Measurements from ENCODE around the gene SHE.
"Not testable (repeated sequence)": the region's sequence is repeated elsewhere in the genome, so short reads cannot be mapped to it uniquely, and the experiment has no call there.

The SHE gene

DNA sequence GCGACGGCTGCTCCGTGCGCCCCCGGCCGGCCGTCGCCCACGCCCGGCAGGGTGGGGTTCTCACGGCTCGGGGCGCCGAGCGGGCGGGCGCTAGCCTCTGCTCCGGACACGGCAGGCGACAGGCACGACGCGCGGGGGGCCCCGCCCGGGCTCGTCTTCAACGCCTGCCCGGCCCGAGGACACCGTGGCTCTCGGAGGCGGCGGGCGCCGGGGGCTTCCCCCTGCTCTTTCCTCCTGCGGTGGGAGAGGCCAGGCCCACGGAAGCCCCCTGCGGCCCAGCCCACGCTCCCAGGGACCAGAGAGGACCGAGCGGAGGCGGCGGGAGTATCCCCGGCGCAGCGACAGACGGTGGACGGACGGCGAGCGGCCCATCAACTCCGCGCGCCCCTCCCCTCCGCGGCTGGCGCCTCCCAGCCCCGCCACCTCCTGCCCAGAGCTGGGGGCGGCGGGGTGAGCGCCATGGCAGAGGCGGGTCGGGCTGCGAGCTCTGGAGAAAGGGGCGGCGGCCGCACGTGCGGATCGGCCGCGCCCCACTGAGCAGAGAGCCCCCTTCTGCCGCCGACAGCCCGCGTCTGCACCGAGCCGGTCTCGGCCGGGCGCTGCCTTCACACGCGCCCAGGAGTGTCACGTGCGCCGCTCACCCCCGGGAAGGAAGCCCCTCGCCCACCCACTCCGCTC, at the start of gene SHE, which contains the start of gene TDRD10:
TSS of gene SHE (minus strand) at position 347 of the 678 bp plus-strand sequence. CDS start 386 bp downstream, outside the sequence.
TSS of gene TDRD10 (plus strand) at position 154 of the 678 bp plus-strand sequence. CDS start 4,685 bp downstream, outside the sequence.
- DNase-seq: peak; percentile 48

GRCh38 chr1:154551474-154551873, 49.3 kb upstream of the SHE start:
- DNase-seq: no peak

DNA sequence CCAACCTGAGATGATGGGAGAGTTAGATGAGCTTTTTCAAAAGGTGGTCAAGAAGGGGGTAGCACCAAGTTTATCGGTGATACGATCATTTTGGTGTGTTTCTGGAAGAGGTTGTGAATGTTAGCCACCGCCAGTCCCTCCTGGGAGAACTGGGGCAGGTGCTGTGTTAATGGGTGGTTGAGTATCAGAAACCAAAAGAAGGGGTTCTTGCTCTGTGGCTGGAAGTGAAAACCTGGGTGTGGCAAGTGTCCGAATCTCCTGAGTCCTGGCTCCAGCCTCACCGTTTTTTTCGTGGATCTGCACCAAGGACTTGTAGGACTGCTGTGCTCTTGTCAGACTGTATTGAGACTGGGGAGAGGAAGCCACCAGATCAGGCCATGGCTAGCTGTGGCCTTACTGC, 48.4 kb upstream of the SHE start:
- DNase-seq: no peak

- DNase-seq: no peak
These were observed 47.9 kb upstream of the SHE start for GRCh38 chr1:154550070-154550469.

DNA sequence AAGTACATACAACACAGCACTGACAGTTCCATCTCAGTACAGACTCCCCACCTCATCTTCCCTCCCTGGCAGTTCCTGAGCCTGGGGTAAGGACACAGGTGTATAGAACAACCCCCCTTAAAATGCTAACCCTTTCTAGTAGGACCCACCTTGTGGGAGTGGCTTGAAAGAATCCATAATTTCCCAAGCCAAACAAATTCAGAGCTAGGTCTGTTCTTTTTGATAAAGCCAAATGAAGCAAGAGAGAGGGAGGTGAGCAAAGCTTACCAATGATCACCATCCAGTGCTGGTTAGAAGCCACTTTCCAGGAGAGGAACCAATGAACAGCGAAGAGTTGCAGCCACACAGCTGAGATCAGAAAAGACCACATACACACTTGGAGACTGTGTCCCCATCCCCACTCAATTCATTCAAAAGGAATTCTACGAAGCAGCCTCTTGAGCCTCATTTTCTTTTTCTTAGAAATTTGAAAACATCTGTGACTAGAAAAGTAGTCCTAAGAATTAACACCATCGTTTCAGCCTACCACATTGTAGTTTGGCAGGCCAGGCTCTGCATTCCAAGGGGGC, 47.1 kb upstream of the SHE start:
- DNase-seq: no peak

DNA sequence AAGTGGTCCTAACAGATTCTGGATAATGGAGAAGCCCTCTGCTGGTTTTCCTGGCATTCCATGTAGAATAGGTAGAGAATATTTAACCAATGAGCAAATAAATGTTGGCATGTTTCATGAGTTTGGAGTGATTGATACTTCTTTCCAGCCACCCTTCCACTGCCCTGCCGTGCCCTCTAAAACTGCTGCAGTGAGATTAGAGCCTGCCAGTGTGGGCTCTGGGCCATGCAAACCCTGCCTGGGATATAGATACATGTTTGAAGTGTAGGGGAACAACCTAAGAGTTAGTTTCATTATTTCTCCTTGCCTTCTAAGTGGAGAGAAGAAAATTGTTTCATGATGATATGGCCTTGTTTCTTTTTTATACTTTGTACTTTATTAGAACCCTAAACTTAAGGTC, 45.8 kb upstream of the SHE start:
- no peak for DNase-seq

DNA sequence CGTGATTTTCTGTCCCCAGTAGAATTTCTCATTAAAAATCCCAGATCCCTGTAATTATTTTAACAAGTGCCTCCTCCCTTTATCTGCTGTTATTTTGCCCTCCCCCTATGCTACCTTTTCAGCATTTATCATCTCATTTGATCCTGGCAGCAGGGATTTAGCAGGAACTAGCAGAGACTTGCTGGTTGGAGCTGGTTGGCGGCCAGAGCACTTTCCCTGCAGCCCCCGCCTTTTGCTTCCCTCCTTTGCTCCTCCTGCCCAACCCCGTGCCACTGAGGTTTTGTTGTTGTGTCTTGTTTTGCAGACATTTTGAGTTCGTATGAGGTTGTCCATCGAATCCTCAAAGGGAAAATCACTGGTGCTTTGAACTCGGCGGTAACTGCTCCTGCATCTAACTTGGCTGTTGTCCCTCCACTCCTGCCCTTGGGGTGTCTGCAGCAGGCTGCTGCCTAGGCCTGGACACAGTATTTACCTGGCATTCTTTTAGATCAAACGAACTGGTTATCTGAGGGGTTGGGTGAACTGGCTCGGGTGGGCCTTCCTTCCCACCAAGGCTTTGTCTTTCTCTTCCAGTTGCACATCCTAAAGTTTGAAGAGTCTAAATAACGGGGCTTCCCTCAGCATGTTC, 45.0 kb upstream of the SHE start:
- DNase-seq: no peak

GRCh38 chr1:154546264-154547063, 44.3 kb upstream of the SHE start:
- DNase-seq: no peak

DNA sequence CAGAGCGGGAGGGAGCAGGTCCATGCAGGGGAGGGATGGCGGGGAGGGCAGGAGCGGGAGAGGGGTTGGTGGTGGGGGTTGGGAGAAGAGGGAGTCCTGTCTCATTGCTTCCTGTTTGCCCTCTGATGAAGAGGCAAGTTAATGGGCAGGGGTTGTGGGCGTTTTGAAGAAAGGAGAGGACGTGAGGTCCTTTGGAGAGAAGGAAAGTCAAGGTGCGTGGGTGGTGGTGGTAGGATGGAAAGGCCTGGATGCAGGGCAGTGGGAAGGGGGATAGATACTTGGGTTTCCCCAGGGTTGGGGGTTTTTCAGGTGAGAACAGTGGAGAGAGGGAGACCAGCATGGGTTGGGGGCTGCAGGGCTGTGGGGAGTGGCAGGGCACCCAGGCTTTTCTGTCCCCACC, 39.0 kb upstream of the SHE start:
- DNase-seq: no peak

- no peak for DNase-seq
These were observed 37.6 kb upstream of the SHE start for GRCh38 chr1:154539486-154540483.

DNA sequence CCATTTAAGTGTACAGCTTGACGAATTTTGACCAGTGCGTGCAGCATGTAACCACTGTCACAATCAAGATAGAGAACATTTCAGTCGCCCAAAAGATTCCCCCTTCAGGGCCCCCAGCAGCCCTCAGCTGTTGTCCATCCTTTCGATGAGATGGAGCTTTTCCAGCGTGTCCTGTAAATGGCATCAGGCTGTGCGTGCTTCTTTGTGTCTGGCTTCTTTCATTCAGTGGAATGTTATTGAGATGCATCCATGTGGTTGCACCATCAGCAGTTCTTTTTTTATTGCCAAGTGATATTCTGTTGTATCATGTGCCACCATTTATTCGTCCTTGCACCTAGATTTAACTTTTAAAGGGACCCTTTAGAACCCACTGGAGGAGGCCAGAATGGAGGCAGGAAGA, 34.4 kb upstream of the SHE start:
- DNase-seq: no peak

- no peak for DNase-seq
These were observed 32.0 kb upstream of the SHE start for GRCh38 chr1:154533952-154534844.

GRCh38 chr1:154531950-154532349, 29.7 kb upstream of the SHE start:
- not testable (repeated sequence) for DNase-seq

GRCh38 chr1:154529308-154529707, 27.1 kb upstream of the SHE start:
- DNase-seq: no peak

- no peak for DNase-seq
These were observed 25.0 kb upstream of the SHE start for GRCh38 chr1:154527192-154527591.

- DNase-seq: no peak
These were observed 22.7 kb upstream of the SHE start for GRCh38 chr1:154524881-154525280.

DNA sequence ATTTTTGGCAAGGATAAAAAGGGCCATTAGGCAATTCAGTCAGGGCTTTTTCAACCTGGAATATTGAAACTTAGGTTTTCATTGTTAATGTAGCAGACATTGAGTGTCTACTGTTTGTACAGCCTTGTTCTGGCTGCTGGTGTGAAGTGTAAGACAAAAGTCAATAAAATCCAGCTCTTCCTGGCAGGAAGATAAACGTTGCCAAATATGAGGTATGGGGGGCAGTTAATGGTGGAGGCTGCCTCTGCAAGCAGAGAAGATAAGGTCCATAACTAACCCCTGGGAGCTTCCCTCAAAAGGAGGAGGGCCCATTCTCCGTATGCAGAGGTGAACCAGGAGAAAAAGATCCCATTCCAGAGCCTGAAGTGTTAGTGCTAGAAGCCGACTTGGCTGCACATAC, 19.5 kb upstream of the SHE start:
- DNase-seq: no peak

DNA sequence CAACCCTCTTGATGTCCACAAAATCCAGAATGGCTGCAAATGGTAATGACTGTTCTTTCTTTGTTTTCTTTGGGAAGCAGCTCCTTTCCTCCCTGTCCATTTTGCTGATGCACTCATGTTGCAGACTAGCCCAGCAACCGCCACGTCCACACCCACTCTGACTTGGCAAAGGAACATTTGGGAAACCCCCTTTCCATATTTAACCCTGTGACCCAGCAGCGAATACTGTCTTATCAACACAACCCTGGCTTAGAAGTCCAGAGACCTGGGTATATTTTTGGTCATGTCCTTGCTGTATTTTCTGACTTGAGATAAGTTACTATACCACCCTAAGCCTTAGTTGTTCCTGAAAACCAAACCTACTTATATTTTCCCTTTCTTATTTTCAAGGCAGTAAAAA, 18.1 kb upstream of the SHE start:
- DNase-seq: no peak

GRCh38 chr1:154519591-154519991, 17.4 kb upstream of the SHE start:
- no peak for DNase-seq

DNA sequence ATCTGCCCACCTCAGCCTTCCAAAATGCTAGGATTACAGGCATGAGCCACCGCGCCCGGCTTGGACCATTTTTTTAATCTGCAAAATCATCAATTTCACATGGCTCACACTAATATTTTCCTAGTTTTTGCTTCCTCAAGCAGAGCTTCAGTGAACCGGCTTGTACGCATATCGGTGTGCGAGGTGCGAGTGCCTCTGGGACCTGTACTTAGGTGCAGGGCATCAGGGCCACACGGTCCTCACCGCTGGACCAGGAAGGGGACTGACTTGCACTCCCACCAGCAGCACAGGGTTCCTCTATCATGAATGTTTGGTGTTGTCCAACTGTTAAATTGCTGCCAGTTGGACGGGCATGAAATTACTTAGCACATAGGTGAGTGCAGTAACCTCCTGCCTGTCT, 15.4 kb upstream of the SHE start:
- no peak for DNase-seq

- DNase-seq: no peak
These were observed 11.9 kb upstream of the SHE start for GRCh38 chr1:154514066-154514553.

Measured in right forelimb (tissue), 1 donor.